ENCODE results near the gene PLPP3. TPM values are rescaled to one million over a fixed set of nuclear protein-coding genes. Genes with fewer than 3 reads are reported as not detected.

Gene PLPP3
- total RNA-seq, 2 donors from 2014 or later = not detected

DNA sequence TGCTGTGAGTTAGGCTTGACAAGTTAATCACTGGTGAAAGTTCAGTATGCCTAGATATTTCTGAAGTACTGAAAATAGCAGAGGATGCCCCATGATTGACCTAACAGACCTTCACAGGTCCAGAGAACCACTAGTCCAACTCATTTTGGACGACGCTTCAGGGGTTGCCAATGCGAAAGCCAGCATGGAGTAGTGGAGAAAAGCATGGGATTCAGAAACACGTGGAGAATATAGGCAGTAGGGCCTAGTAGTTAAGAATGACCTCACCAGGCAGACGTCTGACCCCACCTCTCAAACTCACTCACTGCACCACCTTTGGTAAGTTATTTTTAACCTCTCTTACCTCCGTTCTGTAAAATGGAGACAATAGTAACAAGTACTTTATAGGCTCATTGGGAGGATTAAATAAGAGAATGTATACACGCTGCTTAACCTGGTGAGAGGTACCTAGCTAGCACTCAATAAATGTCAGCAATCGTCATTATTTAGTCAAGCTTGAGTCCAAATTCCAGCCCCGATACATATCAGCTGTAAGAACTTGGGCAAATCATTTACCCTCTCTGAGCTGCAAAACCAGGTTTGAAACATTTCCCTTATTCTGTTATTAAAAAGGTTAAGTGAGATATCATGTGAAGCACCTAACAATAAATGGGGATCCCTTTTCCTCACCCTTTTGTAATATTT is 13.2 kb downstream of the PLPP3 start:
- no peaks in the 10 kb centered on the region for H3K9me3 Mint-ChIP-seq
- no peaks in the 10 kb centered on the region for H3K4me1 Mint-ChIP-seq
- no peak overlapping the region for H3K27ac Mint-ChIP-seq
- no peak overlapping the region for H3K4me3 Mint-ChIP-seq
- peaks cover 6% of the 10 kb centered on the region for H3K27me3 Mint-ChIP-seq
- no peaks in the 10 kb centered on the region for H3K36me3 Mint-ChIP-seq (ENCODE audit: low read depth)
- no peak for ATAC-seq (replicated peaks)

DNA sequence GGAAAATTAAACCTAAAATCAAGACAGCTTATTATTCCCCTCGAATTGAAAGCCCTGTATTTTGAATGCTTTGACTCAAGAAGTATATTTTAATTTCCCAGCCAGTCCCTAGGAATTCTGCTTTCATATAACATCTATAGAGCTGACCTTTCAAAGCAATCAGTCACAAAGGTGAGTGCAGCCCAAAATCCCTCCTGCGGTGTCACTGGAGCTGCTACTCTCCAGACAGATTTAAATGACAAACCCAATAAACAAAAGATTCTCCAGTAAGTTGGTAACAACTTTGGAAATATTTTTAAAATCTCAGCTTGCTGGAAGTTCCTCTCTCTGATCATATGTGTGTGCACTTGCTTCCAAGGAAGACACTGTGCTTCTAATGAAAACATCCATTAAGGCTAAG is 14.7 kb downstream of the PLPP3 start:
- H3K27ac Mint-ChIP-seq = no peak overlapping the region
- H3K9me3 Mint-ChIP-seq = no peaks in the 10 kb centered on the region
- peaks cover 4% of the 10 kb centered on the region for H3K27me3 Mint-ChIP-seq
- no peaks in the 10 kb centered on the region for H3K36me3 Mint-ChIP-seq (ENCODE audit: low read depth)
- no peak overlapping the region for H3K4me3 Mint-ChIP-seq
- no peak for ATAC-seq (replicated peaks)
- H3K4me1 Mint-ChIP-seq = no peaks in the 10 kb centered on the region

DNA sequence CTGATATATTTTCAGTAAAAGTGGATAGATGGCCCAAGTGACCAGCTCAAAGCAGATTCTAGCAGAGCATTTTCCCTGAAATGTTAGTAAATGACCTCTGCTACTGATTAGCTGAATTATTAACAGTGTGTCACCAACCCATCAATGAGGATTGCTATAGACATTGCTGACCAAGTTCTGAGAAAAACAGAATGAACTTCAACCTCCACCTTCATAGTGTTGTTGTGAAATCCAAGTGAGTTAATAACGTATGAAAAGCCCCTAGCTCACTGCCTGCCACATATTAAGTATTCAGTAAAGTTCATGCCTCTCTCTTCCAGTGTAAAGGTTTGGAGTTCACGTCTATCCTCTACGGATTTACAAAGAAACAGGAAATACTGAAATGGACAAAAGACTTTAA is 15.8 kb downstream of the PLPP3 start:
- H3K27me3 Mint-ChIP-seq = no peaks in the 10 kb centered on the region
- H3K9me3 Mint-ChIP-seq = no peaks in the 10 kb centered on the region
- no peaks in the 10 kb centered on the region for H3K4me1 Mint-ChIP-seq
- no peaks in the 10 kb centered on the region for H3K36me3 Mint-ChIP-seq (ENCODE audit: low read depth)
- no peak for ATAC-seq (replicated peaks)
- H3K27ac Mint-ChIP-seq = no peak overlapping the region
- no peak overlapping the region for H3K4me3 Mint-ChIP-seq

- H3K4me1 Mint-ChIP-seq = no peaks in the 10 kb centered on the region
- H3K27me3 Mint-ChIP-seq = no peaks in the 10 kb centered on the region
- no peak overlapping the region for H3K27ac Mint-ChIP-seq
- H3K36me3 Mint-ChIP-seq (ENCODE audit: low read depth) = no peaks in the 10 kb centered on the region
- H3K9me3 Mint-ChIP-seq = no peaks in the 10 kb centered on the region
- ATAC-seq (replicated peaks) = no peak
- no peak overlapping the region for H3K4me3 Mint-ChIP-seq
Observed at GRCh38 chr1:56562891-56563452, 16.4 kb downstream of the PLPP3 start.

DNA sequence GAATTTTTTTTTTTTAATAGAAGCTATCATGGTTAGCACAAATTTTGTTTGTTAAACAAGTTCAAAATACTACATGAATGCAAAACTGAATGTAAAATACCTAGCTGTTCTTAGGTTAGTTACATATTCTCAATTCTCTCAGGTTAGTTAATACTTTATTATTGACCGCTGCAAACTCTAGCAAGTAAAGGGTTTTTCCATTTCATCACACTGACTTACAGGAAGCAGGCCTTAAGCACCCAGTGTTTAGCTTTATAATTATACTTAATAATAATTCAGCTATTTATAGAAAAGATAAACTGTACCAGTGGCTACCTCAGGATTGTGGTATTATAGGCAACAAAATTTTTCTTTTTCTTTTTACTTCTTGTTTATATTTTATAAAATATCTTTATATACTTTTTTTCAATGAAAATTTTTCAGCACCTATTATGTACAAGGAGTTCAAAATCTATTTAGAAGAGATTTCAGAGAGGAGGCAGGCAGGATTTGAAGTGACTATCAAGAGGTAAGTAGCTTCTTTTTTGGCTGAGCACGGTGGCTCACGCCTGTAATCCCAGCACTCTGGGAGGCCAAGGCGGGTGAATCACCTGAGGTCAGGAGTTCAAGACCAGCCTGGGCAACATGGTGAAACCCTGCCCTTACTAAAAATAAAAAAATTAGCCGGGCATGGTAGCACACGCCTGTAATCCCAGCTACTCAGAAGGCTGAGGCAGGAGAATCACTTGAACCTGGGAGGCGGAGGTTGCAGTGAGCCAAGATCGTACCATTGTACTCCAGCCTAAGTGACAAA is 17.9 kb downstream of the PLPP3 start:
- Mint-ChIP-seq H3K4me3 (no peak overlapping the region), H3K4me1 (no peaks in the 10 kb centered on the region)

GRCh38 chr1:56557746-56558145 is 21.6 kb downstream of the PLPP3 start:
- H3K27ac Mint-ChIP-seq = no peak overlapping the region
- no peaks in the 10 kb centered on the region for H3K9me3 Mint-ChIP-seq
- H3K27me3 Mint-ChIP-seq = peaks cover 3% of the 10 kb centered on the region
- no peaks in the 10 kb centered on the region for H3K4me1 Mint-ChIP-seq
- H3K36me3 Mint-ChIP-seq (ENCODE audit: low read depth) = no peaks in the 10 kb centered on the region
- ATAC-seq (replicated peaks) = no peak
- H3K4me3 Mint-ChIP-seq = no peak overlapping the region

More for the DNA sequence above, 17.9 kb downstream of the PLPP3 start:
- H3K27me3 Mint-ChIP-seq = peaks cover 3% of the 10 kb centered on the region
- H3K9me3 Mint-ChIP-seq = no peaks in the 10 kb centered on the region
- H3K27ac Mint-ChIP-seq = no peak overlapping the region
- no peak for ATAC-seq (replicated peaks)
- no peaks in the 10 kb centered on the region for H3K36me3 Mint-ChIP-seq (ENCODE audit: low read depth)

GRCh38 chr1:56555448-56555847 is 23.9 kb downstream of the PLPP3 start:
- Mint-ChIP-seq H3K27ac (no peak overlapping the region), H3K4me1 (no peaks in the 10 kb centered on the region), H3K9me3 (no peaks in the 10 kb centered on the region), H3K36me3 (ENCODE audit: low read depth) (no peaks in the 10 kb centered on the region), H3K27me3 (peaks cover 3% of the 10 kb centered on the region), H3K4me3 (no peak overlapping the region)
- no peak for ATAC-seq (replicated peaks)

- no peak for ATAC-seq (replicated peaks)
- Mint-ChIP-seq H3K27ac (no peak overlapping the region), H3K4me3 (no peak overlapping the region), H3K27me3 (peaks cover 3% of the 10 kb centered on the region), H3K9me3 (no peaks in the 10 kb centered on the region), H3K36me3 (ENCODE audit: low read depth) (no peaks in the 10 kb centered on the region), H3K4me1 (no peaks in the 10 kb centered on the region)
Observed at GRCh38 chr1:56553046-56553445, 26.3 kb downstream of the PLPP3 start.

DNA sequence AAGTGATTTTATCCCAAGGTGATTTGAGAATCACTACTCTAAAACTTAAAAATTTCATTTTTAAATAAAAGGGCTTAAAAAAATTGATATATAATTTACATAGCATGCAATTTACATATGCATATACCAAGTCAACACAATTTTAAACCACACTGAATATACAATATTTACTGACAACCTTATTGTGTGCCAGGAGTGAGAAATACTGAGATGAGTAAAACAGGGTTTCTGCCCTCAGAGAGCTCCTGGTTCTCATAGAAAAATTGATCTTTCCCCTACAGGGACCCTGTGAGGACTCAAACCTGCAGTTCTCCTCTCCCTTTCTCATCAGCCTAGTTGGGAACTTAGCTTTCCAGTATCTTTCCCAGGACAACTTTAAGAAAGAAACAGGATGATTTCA is 27.0 kb downstream of the PLPP3 start:
- ATAC-seq (replicated peaks) = no peak
- H3K4me3 Mint-ChIP-seq = no peak overlapping the region
- H3K36me3 Mint-ChIP-seq (ENCODE audit: low read depth) = no peaks in the 10 kb centered on the region
- peaks cover 3% of the 10 kb centered on the region for H3K27me3 Mint-ChIP-seq
- no peaks in the 10 kb centered on the region for H3K4me1 Mint-ChIP-seq
- H3K9me3 Mint-ChIP-seq = no peaks in the 10 kb centered on the region
- no peak overlapping the region for H3K27ac Mint-ChIP-seq

DNA sequence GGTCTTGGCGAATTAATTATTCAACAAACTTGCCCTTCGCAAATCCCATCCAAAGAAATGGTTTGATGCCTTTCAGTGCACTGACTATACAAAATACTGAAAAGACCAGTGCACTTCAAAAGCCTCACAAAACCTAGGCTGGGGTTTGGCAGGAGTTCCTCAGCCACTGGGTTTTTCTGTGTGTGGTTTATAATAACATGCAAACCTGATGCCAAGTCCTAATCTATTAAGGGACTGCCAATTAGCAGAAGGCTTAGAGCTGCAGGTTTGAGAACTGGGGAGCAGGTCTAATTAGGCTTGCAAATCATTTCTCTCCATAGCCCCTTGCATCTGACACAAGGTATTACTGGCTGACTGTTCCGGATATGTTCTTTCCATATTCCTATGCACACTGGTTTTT is 27.7 kb downstream of the PLPP3 start:
- Mint-ChIP-seq H3K27me3 (peaks cover 3% of the 10 kb centered on the region), H3K27ac (no peak overlapping the region), H3K9me3 (no peaks in the 10 kb centered on the region), H3K4me3 (no peak overlapping the region), H3K4me1 (no peaks in the 10 kb centered on the region), H3K36me3 (ENCODE audit: low read depth) (no peaks in the 10 kb centered on the region)
- no peak for ATAC-seq (replicated peaks)

GRCh38 chr1:56550859-56551188 is 28.5 kb downstream of the PLPP3 start:
- no peaks in the 10 kb centered on the region for H3K36me3 Mint-ChIP-seq (ENCODE audit: low read depth)
- no peak for ATAC-seq (replicated peaks)
- no peaks in the 10 kb centered on the region for H3K4me1 Mint-ChIP-seq

DNA sequence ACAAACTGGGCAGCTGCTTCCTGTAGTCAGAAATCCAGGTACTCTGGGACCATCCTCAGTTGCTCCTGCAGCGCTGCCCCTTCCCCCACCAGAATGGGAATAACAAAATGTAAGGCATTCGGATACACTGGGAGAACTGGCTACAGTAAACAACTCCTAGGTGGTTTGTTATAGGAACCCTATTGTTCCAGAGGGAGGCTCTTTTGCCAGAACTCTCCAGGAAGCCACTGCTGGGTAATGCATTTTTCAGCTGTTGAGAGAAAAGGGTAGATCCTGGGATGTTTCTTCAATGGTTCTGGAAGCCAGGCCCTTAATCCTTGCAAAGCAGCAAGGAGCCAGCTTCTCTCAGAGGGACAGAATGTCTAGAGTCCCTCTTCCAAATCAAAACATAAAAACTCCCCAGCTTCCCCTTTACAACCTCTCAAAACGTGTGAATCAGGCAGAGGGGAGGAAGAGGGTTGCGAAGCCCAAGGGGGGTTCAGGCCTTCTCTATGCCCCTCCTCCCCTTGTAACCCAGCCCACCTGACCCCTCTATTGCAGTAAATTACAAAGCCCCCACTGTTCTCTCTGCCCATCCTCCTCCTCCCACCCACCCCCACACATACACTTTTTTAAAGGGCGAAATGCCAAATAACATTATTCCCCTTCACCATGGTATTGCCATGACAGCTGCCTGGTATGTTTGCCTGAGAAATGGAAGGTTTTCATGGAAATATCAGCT is 29.1 kb downstream of the PLPP3 start:
- no peaks in the 10 kb centered on the region for H3K36me3 Mint-ChIP-seq (ENCODE audit: low read depth)
- no peak overlapping the region for H3K4me3 Mint-ChIP-seq
- ATAC-seq (replicated peaks) = no peak
- no peak overlapping the region for H3K27ac Mint-ChIP-seq
- H3K4me1 Mint-ChIP-seq = no peaks in the 10 kb centered on the region
- no peaks in the 10 kb centered on the region for H3K27me3 Mint-ChIP-seq
- H3K9me3 Mint-ChIP-seq = no peaks in the 10 kb centered on the region

More at GRCh38 chr1:56550859-56551188, 28.5 kb downstream of the PLPP3 start:
- no peak overlapping the region for H3K27ac Mint-ChIP-seq
- no peaks in the 10 kb centered on the region for H3K9me3 Mint-ChIP-seq
- no peaks in the 10 kb centered on the region for H3K27me3 Mint-ChIP-seq
- no peak overlapping the region for H3K4me3 Mint-ChIP-seq

GRCh38 chr1:56548571-56548970 is 30.8 kb downstream of the PLPP3 start:
- Mint-ChIP-seq H3K27me3 (peaks cover under 1% of the 10 kb centered on the region), H3K27ac (no peak overlapping the region), H3K4me1 (no peaks in the 10 kb centered on the region), H3K4me3 (no peak overlapping the region), H3K36me3 (ENCODE audit: low read depth) (no peaks in the 10 kb centered on the region), H3K9me3 (no peaks in the 10 kb centered on the region)
- ATAC-seq (replicated peaks) = no peak

- Mint-ChIP-seq H3K27ac (no peak overlapping the region), H3K4me3 (no peak overlapping the region), H3K27me3 (peaks cover 4% of the 10 kb centered on the region), H3K9me3 (no peaks in the 10 kb centered on the region), H3K4me1 (no peaks in the 10 kb centered on the region), H3K36me3 (ENCODE audit: low read depth) (no peaks in the 10 kb centered on the region)
- ATAC-seq (replicated peaks) = no peak
Observed at GRCh38 chr1:56547977-56548376, 31.4 kb downstream of the PLPP3 start.

GRCh38 chr1:56547473-56547872 is 31.9 kb downstream of the PLPP3 start:
- Mint-ChIP-seq H3K27me3 (peaks cover 4% of the 10 kb centered on the region), H3K4me3 (no peak overlapping the region), H3K4me1 (no peaks in the 10 kb centered on the region), H3K36me3 (ENCODE audit: low read depth) (no peaks in the 10 kb centered on the region), H3K9me3 (no peaks in the 10 kb centered on the region), H3K27ac (no peak overlapping the region)
- ATAC-seq (replicated peaks) = no peak
